ENCODE data around the gene HIRA. TPM values are rescaled to one million over a fixed set of nuclear protein-coding genes. Genes with fewer than 3 reads are reported as not detected.

HIRA gene
- total and polyA plus RNA-seq, 9 of the 15 experiments (the other 6 are each of a cell fraction or from before 2014, with no cell fraction given), result 0.96 to 132 (median 58.4) TPM

- TF ChIP-seq ZNF592 (IDR thresholded peaks at IDR 0.05), result no peak; the same call in 1 of the 2 replicates
- no peak for TF ChIP-seq ZNF655 (CRISPR knock-in tag; IDR thresholded peaks at IDR 0.05)
- no peak for TF ChIP-seq GABPB1 (CRISPR knock-in tag; IDR thresholded peaks at IDR 0.05)
- TF ChIP-seq RNF2 (IDR thresholded peaks at IDR 0.05), result no peak
- 0 out of 2 replicates have a peak, but pooled peaks have one; percentile 49 for TF ChIP-seq ARID3B (CRISPR knock-in tag; IDR thresholded peaks at IDR 0.05; ENCODE audit: borderline replicate concordance)
- TF ChIP-seq SNRNP70 (optimal IDR thresholded peaks at IDR 0.05; ENCODE audit: low read depth, low read length), result peak; percentile 31
- TF ChIP-seq ZNF24 (IDR thresholded peaks at IDR 0.05), result no peak
- TF ChIP-seq BCLAF1 (IDR thresholded peaks at IDR 0.05; ENCODE audit: borderline replicate concordance in 1 of 2, control insufficient read depth in 1 of 2, low read depth in 2 of 2, low read length in 1 of 2), result no peak
- TF ChIP-seq DLX4 (CRISPR knock-in tag; IDR thresholded peaks at IDR 0.05), result no peak
- peak; percentile 32; the same call in 1 of the 2 replicates for TF ChIP-seq ZNF395 (CRISPR knock-in tag; IDR thresholded peaks at IDR 0.05)
- TF ChIP-seq ZNF785 (CRISPR knock-in tag; IDR thresholded peaks at IDR 0.05), result no peak
- TF ChIP-seq PATZ1 (CRISPR knock-in tag; IDR thresholded peaks at IDR 0.05; ENCODE audit: borderline replicate concordance), result no peak
- TF ChIP-seq SMAD1 (IDR thresholded peaks at IDR 0.05; ENCODE audit: low read depth, low read length, partially characterized antibody), result no peak
Observed at GRCh38 chr22:19398206-19398605, 33.3 kb downstream of the HIRA start (continued).
